ENCODE measurements around the gene ABCC8.

ABCC8 gene

DNA sequence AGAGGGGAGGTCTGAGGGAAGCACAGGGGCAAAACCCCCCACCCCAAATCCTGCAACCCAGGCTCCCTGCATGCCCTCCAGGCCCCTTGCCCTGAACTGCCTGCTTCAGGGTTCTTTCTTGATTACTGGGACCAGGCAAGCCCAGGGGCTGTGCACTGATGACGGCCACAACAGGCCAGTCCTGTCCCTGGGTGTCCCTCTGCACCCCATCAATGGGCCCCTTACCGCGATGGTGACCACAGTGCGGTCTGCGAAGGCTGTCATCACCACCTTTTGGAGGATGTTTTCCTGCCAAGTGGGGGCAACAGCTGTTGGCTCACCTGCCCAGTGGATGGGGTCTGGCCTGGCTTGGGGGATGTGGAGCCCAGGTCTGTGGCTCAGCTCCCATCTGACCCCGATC lies 83.2 kb downstream of the ABCC8 start:
- no peak for DNase-seq
- no peak overlapping the region for H3K27ac ChIP-seq

DNA sequence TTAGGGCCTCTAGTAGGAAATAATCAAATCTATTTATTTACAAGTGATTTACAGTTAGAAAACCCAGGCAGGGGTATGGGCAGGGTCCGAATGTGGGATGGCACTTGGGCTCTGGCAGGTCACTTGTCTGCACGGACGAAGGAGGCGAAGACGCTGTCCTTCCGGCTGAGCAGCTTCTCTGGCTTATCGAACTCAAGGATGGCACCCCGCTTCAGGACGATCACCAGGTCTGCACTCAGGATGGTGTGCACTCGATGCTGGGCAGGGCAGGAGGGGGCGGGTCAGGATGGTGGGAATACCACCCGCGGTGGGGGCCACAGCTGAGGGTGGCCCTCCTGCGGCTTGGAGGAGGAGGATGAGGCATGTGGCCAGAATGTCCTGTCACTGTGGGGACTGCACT lies 83.8 kb downstream of the ABCC8 start:
- peaks cover 7% of the 10 kb centered on the region for H3K27me3 ChIP-seq (replicated peaks)
- H3K4me3 ChIP-seq (ENCODE audit: low read depth, low read length) = no peak overlapping the region
- TF ChIP-seq, protein P1, sequence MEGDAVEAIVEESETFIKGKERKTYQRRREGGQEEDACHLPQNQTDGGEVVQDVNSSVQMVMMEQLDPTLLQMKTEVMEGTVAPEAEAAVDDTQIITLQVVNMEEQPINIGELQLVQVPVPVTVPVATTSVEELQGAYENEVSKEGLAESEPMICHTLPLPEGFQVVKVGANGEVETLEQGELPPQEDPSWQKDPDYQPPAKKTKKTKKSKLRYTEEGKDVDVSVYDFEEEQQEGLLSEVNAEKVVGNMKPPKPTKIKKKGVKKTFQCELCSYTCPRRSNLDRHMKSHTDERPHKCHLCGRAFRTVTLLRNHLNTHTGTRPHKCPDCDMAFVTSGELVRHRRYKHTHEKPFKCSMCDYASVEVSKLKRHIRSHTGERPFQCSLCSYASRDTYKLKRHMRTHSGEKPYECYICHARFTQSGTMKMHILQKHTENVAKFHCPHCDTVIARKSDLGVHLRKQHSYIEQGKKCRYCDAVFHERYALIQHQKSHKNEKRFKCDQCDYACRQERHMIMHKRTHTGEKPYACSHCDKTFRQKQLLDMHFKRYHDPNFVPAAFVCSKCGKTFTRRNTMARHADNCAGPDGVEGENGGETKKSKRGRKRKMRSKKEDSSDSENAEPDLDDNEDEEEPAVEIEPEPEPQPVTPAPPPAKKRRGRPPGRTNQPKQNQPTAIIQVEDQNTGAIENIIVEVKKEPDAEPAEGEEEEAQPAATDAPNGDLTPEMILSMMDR (IDR thresholded peaks at IDR 0.05; ENCODE audit: low read depth, low read length, missing control alignments) = no peak
- in situ Hi-C loops (cut with HindIII; ENCODE audit: low pct_ligation_motif_present, low sequenced_read_pairs) = no loop called here
- no peak for DNase-seq
- no peak overlapping the region for H3K27ac ChIP-seq
- H3K36me3 ChIP-seq (replicated peaks) = no peaks in the 10 kb centered on the region

More for the DNA sequence above, 83.2 kb downstream of the ABCC8 start:
- Histone ChIP-seq H3K4me3 (ENCODE audit: low read depth, low read length) (no peak overlapping the region), H3K36me3 (replicated peaks) (no peaks in the 10 kb centered on the region), H3K27me3 (replicated peaks) (peaks cover 7% of the 10 kb centered on the region)
- in situ Hi-C loops (cut with HindIII; ENCODE audit: low pct_ligation_motif_present, low sequenced_read_pairs) = no loop called here
- TF ChIP-seq, protein P1 (IDR thresholded peaks at IDR 0.05; ENCODE audit: low read depth, low read length, missing control alignments) = no peak

- no peak for DNase-seq
- H3K36me3 ChIP-seq (replicated peaks) = no peaks in the 10 kb centered on the region
- H3K27me3 ChIP-seq (replicated peaks) = peaks cover 7% of the 10 kb centered on the region
- in situ Hi-C loops (cut with HindIII; ENCODE audit: low pct_ligation_motif_present, low sequenced_read_pairs) = no loop called here
- no peak overlapping the region for H3K4me3 ChIP-seq (ENCODE audit: low read depth, low read length)
- no peak overlapping the region for H3K27ac ChIP-seq
- TF ChIP-seq, protein P1 (IDR thresholded peaks at IDR 0.05; ENCODE audit: low read depth, low read length, missing control alignments) = no peak
Measured at GRCh38 chr11:17391493-17392355, 84.9 kb downstream of the ABCC8 start.

DNA sequence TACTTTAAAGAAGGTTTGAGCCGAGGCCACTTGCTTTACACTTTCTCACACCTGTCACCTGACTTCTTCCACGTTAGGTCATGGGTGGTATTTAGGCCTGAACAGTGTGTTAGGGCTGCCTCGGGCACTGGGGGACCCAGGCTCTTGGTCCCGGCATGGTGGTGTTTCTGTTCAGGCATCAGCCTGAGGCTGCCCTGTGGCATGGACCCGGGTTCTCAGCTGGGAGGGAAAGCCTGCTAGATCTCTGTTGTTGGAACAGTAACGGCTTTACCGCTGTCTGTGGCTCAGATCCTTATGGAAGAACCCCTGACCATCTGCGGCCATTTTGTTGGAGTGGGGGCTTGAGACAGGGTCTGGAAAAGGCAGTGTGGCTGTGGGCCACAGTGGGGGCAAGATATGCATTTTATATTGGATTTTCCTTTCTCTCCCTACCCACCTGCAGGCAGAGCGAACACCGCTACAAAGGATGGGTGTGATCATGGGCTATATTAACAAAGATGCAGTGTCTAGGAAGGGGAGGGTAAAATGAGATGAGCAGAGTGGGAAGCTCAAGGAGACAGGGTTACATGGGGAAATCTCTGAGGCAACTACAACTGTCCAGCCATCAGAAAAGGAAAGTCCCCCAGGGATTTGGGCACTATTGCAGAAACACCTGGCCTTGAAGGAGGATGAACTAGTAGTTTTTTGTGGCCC lies 86.5 kb downstream of the ABCC8 start:
- in situ Hi-C loops (cut with HindIII; ENCODE audit: low pct_ligation_motif_present, low sequenced_read_pairs) = no loop called here

DNA sequence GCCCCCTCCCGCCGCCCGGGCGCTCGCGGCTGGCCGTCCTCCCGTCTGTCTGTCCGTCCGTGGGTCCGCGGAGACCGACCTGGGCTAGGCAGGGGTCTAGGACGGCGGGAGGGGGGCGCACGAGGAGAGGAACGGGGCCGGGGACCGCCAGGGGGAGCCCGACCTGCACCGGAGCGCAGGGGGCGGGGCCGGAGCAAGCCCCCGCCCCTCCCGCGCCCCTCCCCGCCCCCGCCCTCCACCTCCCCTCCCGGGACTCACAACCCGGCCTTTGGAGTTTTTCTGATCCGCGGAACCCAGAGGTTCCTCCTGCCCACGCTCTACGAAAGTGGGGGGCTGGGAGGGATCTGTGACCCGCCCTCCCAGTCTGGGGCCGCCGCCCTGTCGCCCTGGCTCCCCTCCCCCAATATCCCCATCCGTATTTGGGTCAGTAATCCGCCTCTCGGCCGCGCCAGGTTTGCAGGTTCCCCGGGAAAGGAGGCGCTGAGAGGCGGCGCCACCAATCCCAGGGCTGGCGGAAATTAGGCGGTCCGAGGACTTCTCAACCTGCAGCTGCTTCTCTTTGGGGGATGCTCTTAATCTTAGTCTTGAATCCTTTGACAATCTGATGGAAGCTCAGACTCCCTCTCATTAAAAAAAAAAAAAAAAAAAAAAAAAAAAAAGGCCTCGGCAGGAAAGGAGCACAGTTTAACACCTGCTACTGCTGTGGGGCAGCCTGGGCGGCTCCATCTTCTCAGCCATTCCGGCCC lies 87.3 kb downstream of the ABCC8 start:
- Histone ChIP-seq H3K27me3 (replicated peaks) (peaks cover 7% of the 10 kb centered on the region), H3K36me3 (replicated peaks) (no peaks in the 10 kb centered on the region), H3K4me3 (ENCODE audit: low read depth, low read length) (peak overlapping the region; percentile 45), H3K27ac (no peak overlapping the region)
- TF ChIP-seq, protein P1 (IDR thresholded peaks at IDR 0.05; ENCODE audit: low read depth, low read length, missing control alignments) = peak; percentile 60
- in situ Hi-C loops (cut with HindIII; ENCODE audit: low pct_ligation_motif_present, low sequenced_read_pairs) = no loop called here
- DNase-seq = no peak

More for the DNA sequence above, 86.5 kb downstream of the ABCC8 start:
- Histone ChIP-seq H3K27ac (no peak overlapping the region), H3K27me3 (replicated peaks) (peaks cover 7% of the 10 kb centered on the region), H3K36me3 (replicated peaks) (no peaks in the 10 kb centered on the region), H3K4me3 (ENCODE audit: low read depth, low read length) (no peak overlapping the region)
- TF ChIP-seq, protein P1 (IDR thresholded peaks at IDR 0.05; ENCODE audit: low read depth, low read length, missing control alignments) = no peak
- DNase-seq = no peak

Data from brain microvascular endothelial cell (primary cell).